HepG2 (cell line): ENCODE measurements around the gene DOCK1. TPM values are rescaled to one million over a fixed set of nuclear protein-coding genes. Genes with fewer than 3 reads are reported as not detected.

ENCODE experiments used
- ATAC-seq: fragments of 200-7000 bp; cut with Tn5 transposase; 3 replicates; pipeline ENCODE4 v1.9.1; 2020; ENCODE audit warnings: mild to moderate bottlenecking, moderate library complexity
- BruUV-seq: library from RNA; stranded (reverse); fragments of 400-500 nt; replicated peaks from 2 replicates; lab custom pipeline; 2021; lab: Mats Ljungman, UMichigan
- CTCF ChIA-PET: fragments of 300-600 bp; formaldehyde crosslinking; extraction: SDS; loops from one replicate; lab custom pipeline; 2021; ENCODE audit warnings: low total read pairs, inconsistent platforms, low intra/inter-chr PET ratio; lab: Yijun Ruan, JAX
- POLR2A ChIA-PET: fragments of 350-600 bp; sonication (Branson Sonifier 250); formaldehyde crosslinking; loops from one replicate; lab custom pipeline; 2020; ENCODE audit warnings: antibody characterized with exemption, inconsistent platforms; lab: Yijun Ruan, JAX
- DNase-seq: peaks from one replicate; pipeline ENCODE4 v3.0.0-alpha.2; 2015; ENCODE audit warnings: low spot score
- FAIRE-seq: peaks from 3 replicates; lab custom pipeline; 2011; peaks lifted over from hg19 to GRCh38; lab: Jason Lieb, UNC
- H2AFZ ChIP-seq: one replicate; pipeline ENCODE4 v1.6.1; 2011; ENCODE audit warnings: low read length, inconsistent platforms
- H3K27ac ChIP-seq: fragments of 300-600 bp; 3 replicates; pipeline ENCODE4 v1.8.0; 2011; ENCODE audit warnings: mixed run types, mild to moderate bottlenecking, mixed read lengths, low read length, inconsistent platforms; ENCODE audit not compliant: insufficient read depth; ENCODE audit errors: extremely low read length
- H3K27me3 ChIP-seq, 2 experiments: fragments of 200-600 bp in 1 of 2; 2 replicates in 1 of 2; 3 replicates in 1 of 2; pipeline versions ENCODE4 v1.6.0 to v1.8.0; 2011; ENCODE audit warnings: low read length in 2 of 2, mild to moderate bottlenecking in 2 of 2, moderate library complexity in 2 of 2, inconsistent platforms in 1 of 2; ENCODE audit not compliant: insufficient read depth in 2 of 2, control insufficient read depth in 1 of 2
- H3K36me3 ChIP-seq, 2 experiments: fragments of 200-600 bp in 1 of 2; replicated peaks in 1 of 2; 2 replicates in 1 of 2; 3 replicates in 1 of 2; pipeline versions ENCODE4 v1.5.1 to v1.8.0; 2011; ENCODE audit warnings: low read length in 2 of 2, inconsistent platforms in 1 of 2; ENCODE audit not compliant: insufficient read depth in 2 of 2, control insufficient read depth in 1 of 2
- H3K4me1 ChIP-seq: 2 replicates; pipeline ENCODE4 v1.5.1; 2012; ENCODE audit warnings: low read length, inconsistent platforms; ENCODE audit not compliant: insufficient read depth
- H3K4me2 ChIP-seq: 2 replicates; pipeline ENCODE4 v1.6.0; 2011; ENCODE audit warnings: low read depth, low read length, inconsistent platforms
- H3K4me3 ChIP-seq, 3 experiments: fragments of 200-600 bp in 1 of 3; sonication (generic), shearing (Covaris generic) in 1 of 3; replicated peaks in 1 of 3; 2 replicates each; pipeline ENCODE4 v1.5.1; 2011 to 2016; ENCODE audit warnings: low read length in 3 of 3, inconsistent platforms in 2 of 3, low read depth in 2 of 3, mild to moderate bottlenecking in 2 of 3, control low read depth in 1 of 3, mixed read lengths in 1 of 3; ENCODE audit not compliant: insufficient read depth in 1 of 3
- H3K79me2 ChIP-seq: one replicate; pipeline ENCODE4 v1.6.1; 2011; ENCODE audit warnings: low read length, inconsistent platforms; ENCODE audit not compliant: insufficient read depth
- H3K9ac ChIP-seq: 2 replicates; pipeline ENCODE4 v1.6.0; 2011; ENCODE audit warnings: mild to moderate bottlenecking, low read depth, low read length, inconsistent platforms; ENCODE audit not compliant: insufficient read depth
- H3K9me3 ChIP-seq: 2 replicates; pipeline ENCODE4 v1.5.1; 2012; ENCODE audit warnings: mild to moderate bottlenecking, low read length
- H4K20me1 ChIP-seq: 2 replicates; pipeline ENCODE4 v1.6.0; 2011; ENCODE audit warnings: inconsistent platforms, mild to moderate bottlenecking, low read length, moderate library complexity; ENCODE audit not compliant: insufficient read depth
- GTF2F1 ChIP-seq: fragments of 150-350 bp; IDR thresholded peaks from 2 replicates; pipeline ENCODE4 v1.6.1; 2014; ENCODE audit warnings: low read length
- KMT2A ChIP-seq: sonication (generic); formaldehyde crosslinking; IDR thresholded peaks from 2 replicates; pipeline ENCODE4 v1.4.0; 2020; ENCODE audit warnings: missing genetic modification reagents
- NFIB ChIP-seq: sonication (generic); formaldehyde crosslinking; IDR thresholded peaks from 2 replicates; pipeline ENCODE4 v1.9.0; 2021; ENCODE audit warnings: missing genetic modification reagents, mild to moderate bottlenecking, borderline replicate concordance
- NR2F2 ChIP-seq: IDR thresholded peaks from 2 replicates; pipeline ENCODE4 v1.6.1; 2012; ENCODE audit warnings: low read depth, inconsistent platforms, borderline replicate concordance
- POLR2AphosphoS5 ChIP-seq: IDR thresholded peaks from 2 replicates; pipeline ENCODE4 v1.6.1; 2012; ENCODE audit warnings: low read depth, low read length
- RXRA ChIP-seq: sonication (generic); formaldehyde crosslinking; IDR thresholded peaks from 2 replicates; pipeline ENCODE4 v1.5.1; 2020; ENCODE audit warnings: missing genetic modification reagents
- SNAPC4 ChIP-seq: sonication (generic); formaldehyde crosslinking; IDR thresholded peaks from 2 replicates; pipeline ENCODE4 v1.4.0; 2020; ENCODE audit warnings: mild to moderate bottlenecking, missing genetic modification reagents
- SRSF4 ChIP-seq: fragments of 200-400 bp; formaldehyde crosslinking; IDR thresholded peaks from one replicate; pipeline ENCODE4 v1.6.1; 2018; ENCODE audit warnings: mild to moderate bottlenecking, low read depth, low read length, moderate library complexity; ENCODE audit not compliant: poor library complexity, severe bottlenecking
- STAT5B ChIP-seq: sonication (generic); formaldehyde crosslinking; IDR thresholded peaks from 2 replicates; pipeline ENCODE4 v1.4.0; 2020; ENCODE audit warnings: missing genetic modification reagents
- TEAD2 ChIP-seq: sonication (generic); formaldehyde crosslinking; IDR thresholded peaks from 2 replicates; pipeline ENCODE4 v1.9.0; 2021; ENCODE audit warnings: missing genetic modification reagents
- TMF1 ChIP-seq: sonication (generic); formaldehyde crosslinking; IDR thresholded peaks from 2 replicates; pipeline ENCODE4 v1.8.1; 2022; ENCODE audit warnings: low read depth, missing genetic modification reagents
- ZEB1 ChIP-seq: IDR thresholded peaks from 2 replicates; pipeline ENCODE4 v1.6.1; 2012; ENCODE audit warnings: mild to moderate bottlenecking, low read depth, inconsistent platforms; ENCODE audit not compliant: insufficient replicate concordance
- ZNF260 ChIP-seq: sonication (generic); formaldehyde crosslinking; IDR thresholded peaks from 2 replicates; pipeline ENCODE4 v1.4.0; 2020; ENCODE audit warnings: missing genetic modification reagents, low read depth, mild to moderate bottlenecking, borderline replicate concordance
- ZNF34 ChIP-seq: sonication (generic); formaldehyde crosslinking; IDR thresholded peaks from 2 replicates; pipeline ENCODE4 v1.4.0; 2020; ENCODE audit warnings: mild to moderate bottlenecking, missing genetic modification reagents, borderline replicate concordance
- ZNF496 ChIP-seq: sonication (generic); formaldehyde crosslinking; IDR thresholded peaks from 2 replicates; pipeline ENCODE4 v1.8.1; 2023; ENCODE audit warnings: mild to moderate bottlenecking, moderate library complexity, missing genetic modification reagents; ENCODE audit not compliant: insufficient replicate concordance
- ZNF782 ChIP-seq: sonication (generic); formaldehyde crosslinking; IDR thresholded peaks from 2 replicates; pipeline ENCODE4 v1.4.0; 2020; ENCODE audit warnings: missing genetic modification reagents, mild to moderate bottlenecking, borderline replicate concordance
- ZNF879 ChIP-seq: sonication (generic); formaldehyde crosslinking; IDR thresholded peaks from 2 replicates; pipeline ENCODE4 v1.8.1; 2023; ENCODE audit warnings: missing genetic modification reagents
- WGBS: methylation state at CpG from one replicate; pipeline ENCODE4 v1.1.6; 2017; ENCODE audit warnings: low lambda C conversion rate; 5-methylcytosine and 5-hydroxymethylcytosine counted together
- in situ Hi-C: cut with HindIII; loops from 2 replicates; pipeline ENCODE4 v1.10.0; 2017; ENCODE audit warnings: low pct_unique_long_range_greater_than_20kb; ENCODE audit not compliant: extremely low pct_ligation_motif_present
- intact Hi-C: fragments of 100-400 bp; cut with micrococcal nuclease; formaldehyde crosslinking; loops from one replicate; pipeline ENCODE4 v1.10.0; 2022; ENCODE audit not compliant: unreplicated experiment
- polyA plus RNA-seq, 8 experiments: library from polyadenylated mRNA; depleted of rRNA in 3 of 8; stranded (reverse) in 7 of 8; unstranded in 1 of 8; fragments of >200 nt; fragmentation: Illumina TruSeq in 4 of 8; extraction: Trizol in 4 of 8; gene quantifications; 2 replicates each; pipeline versions ENCODE4 v1.2.1 to v1.2.3, GENCODE V29; 2011 to 2016; ENCODE audit warnings: low read depth in 4 of 8, missing spikeins in 1 of 8, mixed read lengths in 1 of 8; ENCODE audit not compliant: insufficient read depth in 1 of 8
- total RNA-seq, 5 experiments: library from RNA; depleted of rRNA; stranded (reverse); fragments of >200 nt; fragmentation: Illumina TruSeq; extraction: Trizol; gene quantifications; 2 replicates each; pipeline ENCODE4 v1.2.3, GENCODE V29; 2016; ENCODE audit warnings: low read depth in 1 of 5
- TF ChIP-seq, protein P1 (sequence below): sonication (generic); formaldehyde crosslinking; IDR thresholded peaks from 2 replicates; pipeline ENCODE4 v1.8.1; 2023; ENCODE audit warnings: mild to moderate bottlenecking, missing genetic modification reagents
- TF ChIP-seq, protein P2 (sequence below): sonication (generic); formaldehyde crosslinking; conservative IDR thresholded peaks from 2 replicates; pipeline ENCODE4 v1.4.0; 2020; ENCODE audit warnings: missing genetic modification reagents

Gene DOCK1
- total and polyA plus RNA-seq, 2 of the 13 experiments (the other 11 are each of a cell fraction or from before 2014, with no cell fraction given): 8.3 to 25.5 TPM

- in situ Hi-C loops (no loop called here), intact Hi-C loops (no loop called here)
- Histone ChIP-seq H3K4me1 (0 out of 2 replicates have a peak, but pooled peaks cover 4% of the 10 kb centered on the region), H4K20me1 (no peaks in the 10 kb centered on the region), H3K79me2 (no peaks in the 10 kb centered on the region), H3K9me3 (no peaks in the 10 kb centered on the region), H3K27me3 (no peaks in the 10 kb centered on the region), H3K36me3 (no peaks in the 10 kb centered on the region), H3K4me3 (no peak overlapping the region), H3K4me2 (no peak overlapping the region), H3K27ac (no peak overlapping the region), H3K9ac (no peak overlapping the region), H2AFZ (no peak overlapping the region)
- DNase-seq (no peak), ATAC-seq (no peak), FAIRE-seq (no peak)
- no TSS peak for BruUV-seq
- WGBS: 94% methylated on average over 4 of the region's 4 CpGs
- ChIA-PET POLR2A (no interaction called here), CTCF (no interaction called here)
- TF ChIP-seq ZNF34 (CRISPR knock-in tag): no peak
- no peak for TF ChIP-seq TMF1
- TF ChIP-seq ZNF496: no peak
- TF ChIP-seq ZNF260 (CRISPR knock-in tag): no peak
- TF ChIP-seq, protein P1, sequence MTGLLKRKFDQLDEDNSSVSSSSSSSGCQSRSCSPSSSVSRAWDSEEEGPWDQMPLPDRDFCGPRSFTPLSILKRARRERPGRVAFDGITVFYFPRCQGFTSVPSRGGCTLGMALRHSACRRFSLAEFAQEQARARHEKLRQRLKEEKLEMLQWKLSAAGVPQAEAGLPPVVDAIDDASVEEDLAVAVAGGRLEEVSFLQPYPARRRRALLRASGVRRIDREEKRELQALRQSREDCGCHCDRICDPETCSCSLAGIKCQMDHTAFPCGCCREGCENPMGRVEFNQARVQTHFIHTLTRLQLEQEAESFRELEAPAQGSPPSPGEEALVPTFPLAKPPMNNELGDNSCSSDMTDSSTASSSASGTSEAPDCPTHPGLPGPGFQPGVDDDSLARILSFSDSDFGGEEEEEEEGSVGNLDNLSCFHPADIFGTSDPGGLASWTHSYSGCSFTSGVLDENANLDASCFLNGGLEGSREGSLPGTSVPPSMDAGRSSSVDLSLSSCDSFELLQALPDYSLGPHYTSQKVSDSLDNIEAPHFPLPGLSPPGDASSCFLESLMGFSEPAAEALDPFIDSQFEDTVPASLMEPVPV: no peak
- TF ChIP-seq GTF2F1: no peak
- no peak for TF ChIP-seq TEAD2 (CRISPR knock-in tag)
- no peak for TF ChIP-seq ZEB1
- TF ChIP-seq SNAPC4 (CRISPR knock-in tag): no peak
- TF ChIP-seq SRSF4: no peak
- TF ChIP-seq ZNF879 (CRISPR knock-in tag): no peak
- TF ChIP-seq RXRA (CRISPR knock-in tag): no peak
- TF ChIP-seq KMT2A (CRISPR knock-in tag): no peak
- TF ChIP-seq, protein P2, sequence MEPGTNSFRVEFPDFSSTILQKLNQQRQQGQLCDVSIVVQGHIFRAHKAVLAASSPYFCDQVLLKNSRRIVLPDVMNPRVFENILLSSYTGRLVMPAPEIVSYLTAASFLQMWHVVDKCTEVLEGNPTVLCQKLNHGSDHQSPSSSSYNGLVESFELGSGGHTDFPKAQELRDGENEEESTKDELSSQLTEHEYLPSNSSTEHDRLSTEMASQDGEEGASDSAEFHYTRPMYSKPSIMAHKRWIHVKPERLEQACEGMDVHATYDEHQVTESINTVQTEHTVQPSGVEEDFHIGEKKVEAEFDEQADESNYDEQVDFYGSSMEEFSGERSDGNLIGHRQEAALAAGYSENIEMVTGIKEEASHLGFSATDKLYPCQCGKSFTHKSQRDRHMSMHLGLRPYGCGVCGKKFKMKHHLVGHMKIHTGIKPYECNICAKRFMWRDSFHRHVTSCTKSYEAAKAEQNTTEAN (CRISPR knock-in tag): no peak
- no peak for TF ChIP-seq STAT5B (CRISPR knock-in tag)
- no peak for TF ChIP-seq ZNF782 (CRISPR knock-in tag)
- no peak for TF ChIP-seq NFIB
- no peak for TF ChIP-seq NR2F2
- TF ChIP-seq POLR2AphosphoS5: no peak
Observed at GRCh38 chr10:127157089-127157488, 251.9 kb downstream of the DOCK1 start.
